K562 (cell line): Measurements from ENCODE around the gene AGXT. TPM values are rescaled to one million over a fixed set of nuclear protein-coding genes. Genes with fewer than 3 reads are reported as not detected.

Source experiments
- ATAC-seq: fragments of 200-7000 bp; cut with Tn5 transposase; 3 replicates; pipeline ENCODE4 v1.9.1; 2020; ENCODE audit warnings: moderate library complexity
- BruUV-seq: library from RNA; stranded (reverse); fragments of 400-500 nt; replicated peaks from 2 replicates; lab custom pipeline; 2021; lab: Mats Ljungman, UMichigan
- CTCF ChIA-PET: fragments of 300-600 bp; formaldehyde crosslinking; extraction: SDS; loops from one replicate; lab custom pipeline; 2021; ENCODE audit warnings: low intra/inter-chr PET ratio; lab: Yijun Ruan, JAX
- POLR2A ChIA-PET: fragments of 300-600, 350-650 bp; sonication (Branson Sonifier 250); formaldehyde crosslinking; extraction: SDS; loops from one replicate; lab custom pipeline; 2021; ENCODE audit warnings: antibody characterized with exemption, inconsistent platforms; lab: Yijun Ruan, JAX
- DNase-seq, 4 experiments: peaks; one replicate each; pipeline versions ENCODE4 v3.0.0 to v3.0.0-alpha.2; 2011 to 2018; ENCODE audit warnings: low spot score in 3 of 4, mixed read lengths in 3 of 4; ENCODE audit errors: extremely low read depth in 1 of 4
- FAIRE-seq: peaks from 2 replicates; lab custom pipeline; 2011; peaks lifted over from hg19 to GRCh38; lab: Jason Lieb, UNC
- H2AFZ ChIP-seq: 2 replicates; pipeline ENCODE4 v1.6.0; 2011; ENCODE audit warnings: low read depth, low read length, control low read depth, inconsistent platforms
- H3K27ac ChIP-seq: fragments of 200-600 bp; 3 replicates; pipeline ENCODE4 v1.8.0; 2011; ENCODE audit warnings: low read depth, mild to moderate bottlenecking, control low read depth, inconsistent platforms, low read length, moderate library complexity, mixed read lengths; ENCODE audit errors: extremely low read depth
- H3K27me3 ChIP-seq, 2 experiments: fragments of 300-600 bp in 1 of 2; 2 replicates in 1 of 2; 3 replicates in 1 of 2; pipeline versions ENCODE4 v1.6.0 to v1.8.0; 2011; ENCODE audit warnings: inconsistent platforms in 2 of 2, low read length in 2 of 2, mild to moderate bottlenecking in 1 of 2, mixed read lengths in 1 of 2, moderate library complexity in 1 of 2; ENCODE audit not compliant: control insufficient read depth in 2 of 2, insufficient read depth in 2 of 2
- H3K36me3 ChIP-seq: fragments of 300-600 bp; 3 replicates; pipeline ENCODE4 v1.8.0; 2011; ENCODE audit warnings: mild to moderate bottlenecking, low read length, inconsistent platforms; ENCODE audit not compliant: control insufficient read depth, insufficient read depth
- H3K4me1 ChIP-seq, 2 experiments: fragments of 200-600 bp in 1 of 2; replicated peaks in 1 of 2; 2 replicates in 1 of 2; 3 replicates in 1 of 2; pipeline versions ENCODE4 v1.5.1 to v1.8.0; 2011; ENCODE audit warnings: inconsistent platforms in 2 of 2, low read length in 2 of 2, mild to moderate bottlenecking in 1 of 2, mixed read lengths in 1 of 2, moderate library complexity in 1 of 2; ENCODE audit not compliant: control insufficient read depth in 2 of 2, insufficient read depth in 2 of 2
- H3K4me2 ChIP-seq: 2 replicates; pipeline ENCODE4 v1.6.1; 2011; ENCODE audit warnings: low read length, control low read depth, inconsistent platforms, mixed read lengths; ENCODE audit not compliant: insufficient read depth
- H3K4me3 ChIP-seq: fragments of 200-600 bp; sonication (generic), shearing (Covaris generic); 2 replicates; pipeline ENCODE4 v1.5.1; 2016; ENCODE audit warnings: control low read depth, inconsistent platforms
- H3K79me2 ChIP-seq: fragments of 200-600 bp; 3 replicates; pipeline ENCODE4 v1.8.0; 2011; ENCODE audit warnings: low read length, inconsistent platforms; ENCODE audit not compliant: control insufficient read depth, insufficient read depth
- H3K9ac ChIP-seq, 2 experiments: 2 replicates each; pipeline versions ENCODE4 v1.6.0 to v1.6.1; 2011; ENCODE audit warnings: low read depth in 2 of 2, low read length in 2 of 2, control low read depth in 1 of 2, inconsistent platforms in 1 of 2, mild to moderate bottlenecking in 1 of 2, mixed read lengths in 1 of 2; ENCODE audit not compliant: insufficient read depth in 1 of 2
- H3K9me1 ChIP-seq: one replicate; pipeline ENCODE4 v1.6.0; 2011; ENCODE audit warnings: inconsistent platforms, mild to moderate bottlenecking, low read length, moderate library complexity; ENCODE audit not compliant: control insufficient read depth, insufficient read depth
- H3K9me3 ChIP-seq: replicated peaks from 2 replicates; pipeline ENCODE4 v1.5.1; 2011; ENCODE audit warnings: low read depth, low read length, inconsistent platforms; ENCODE audit not compliant: control insufficient read depth, insufficient read depth
- H4K20me1 ChIP-seq: replicated peaks from 2 replicates; pipeline ENCODE4 v1.6.1; 2011; ENCODE audit warnings: low read length, inconsistent platforms, mixed read lengths; ENCODE audit not compliant: control insufficient read depth, insufficient read depth
- CC2D1A ChIP-seq: fragments of 450-650 bp; IDR thresholded peaks from 2 replicates; pipeline ENCODE4 v1.6.1; 2017; ENCODE audit warnings: mild to moderate bottlenecking
- CHCHD3 ChIP-seq: fragments of 250-450 bp; sonication (Bioruptor Pico); IDR thresholded peaks from 2 replicates; pipeline ENCODE4 v2.1.2; 2022; ENCODE audit warnings: mild to moderate bottlenecking
- E2F8 ChIP-seq: fragments of 450-650 bp; IDR thresholded peaks from 2 replicates; pipeline ENCODE4 v1.7.1; 2018; ENCODE audit warnings: mild to moderate bottlenecking, low read depth; ENCODE audit not compliant: partially characterized antibody
- EGR1 ChIP-seq: fragments of 450-650 bp; conservative IDR thresholded peaks from 2 replicates; pipeline ENCODE4 v1.6.1; 2017; ENCODE audit warnings: mild to moderate bottlenecking
- ILF3 ChIP-seq: fragments of 450-650 bp; IDR thresholded peaks from 2 replicates; pipeline ENCODE4 v1.6.1; 2018; ENCODE audit warnings: antibody characterized with exemption, mild to moderate bottlenecking, moderate library complexity, borderline replicate concordance
- JUND ChIP-seq, 2 experiments: IDR thresholded peaks; 2 replicates in 1 of 2; 3 replicates in 1 of 2; pipeline ENCODE4 v1.6.1; 2011; ENCODE audit warnings: borderline replicate concordance in 2 of 2, low read depth in 2 of 2, low read length in 2 of 2, improper control_type of control experiment in 1 of 2, missing biosample characterization in 1 of 2, missing genetic modification characterization in 1 of 2, missing genetic modification reagents in 1 of 2
- NCOR1 ChIP-seq: fragments of 450-650 bp; IDR thresholded peaks from 2 replicates; pipeline ENCODE4 v1.6.1; 2016; ENCODE audit warnings: mild to moderate bottlenecking, moderate library complexity
- PYGO2 ChIP-seq: fragments of 450-650 bp; IDR thresholded peaks from 2 replicates; pipeline ENCODE4 v1.6.1; 2016; ENCODE audit warnings: mild to moderate bottlenecking, missing genetic modification characterization, moderate library complexity, missing compliant biosample characterization
- RAD51 ChIP-seq: fragments of 450-650 bp; IDR thresholded peaks from 2 replicates; pipeline ENCODE4 v1.7.1; 2016; ENCODE audit warnings: low read depth, mild to moderate bottlenecking, borderline replicate concordance
- RBBP5 ChIP-seq: fragments of 200-600 bp; sonication (generic); IDR thresholded peaks from 2 replicates; pipeline ENCODE4 v1.6.1; 2012; ENCODE audit warnings: borderline replicate concordance, mild to moderate bottlenecking, low read length, control low read depth, inconsistent platforms; ENCODE audit not compliant: insufficient read depth, poor library complexity, severe bottlenecking
- SMARCA4 ChIP-seq: fragments of 450-650 bp; IDR thresholded peaks from 2 replicates; pipeline ENCODE4 v1.6.1; 2016
- STAG1 ChIP-seq: sonication (generic); formaldehyde crosslinking; IDR thresholded peaks from 2 replicates; pipeline ENCODE4 v1.5.0; 2020; ENCODE audit warnings: missing genetic modification reagents, borderline replicate concordance
- XRCC5 ChIP-seq: fragments of 200-400 bp; formaldehyde crosslinking; IDR thresholded peaks from 2 replicates; pipeline ENCODE4 v1.6.1; 2017; ENCODE audit warnings: low read depth, mild to moderate bottlenecking, low read length
- ZNF280B ChIP-seq: fragments of 250-450 bp; sonication (Bioruptor Pico); IDR thresholded peaks from 2 replicates; pipeline ENCODE4 v1.5.1; 2021; ENCODE audit warnings: mild to moderate bottlenecking
- ZNF347 ChIP-seq: fragments of 450-650 bp; formaldehyde crosslinking; IDR thresholded peaks from 2 replicates; pipeline ENCODE4 v1.4.0; 2020; ENCODE audit warnings: low read depth, mild to moderate bottlenecking, moderate library complexity
- ZNF445 ChIP-seq: fragments of 250-450 bp; sonication (Bioruptor Pico); IDR thresholded peaks from 2 replicates; pipeline ENCODE4 v1.4.0; 2020; ENCODE audit warnings: low read depth, mild to moderate bottlenecking, moderate library complexity
- ZNF79 ChIP-seq: fragments of 250-450 bp; sonication (Bioruptor Pico); IDR thresholded peaks from 2 replicates; pipeline ENCODE4 v1.4.0; 2020; ENCODE audit warnings: low read depth, mild to moderate bottlenecking, moderate library complexity
- WGBS: fragments of 100-300 bp; shearing (Covaris generic); methylation state at CpG from one replicate; pipeline ENCODE4 v1.1.6; 2016; ENCODE audit warnings: low coverage, mixed read lengths; ENCODE audit not compliant: insufficient coverage; ENCODE audit errors: missing lambda C conversion rate; 5-methylcytosine and 5-hydroxymethylcytosine counted together
- in situ Hi-C: fragments of 300-500 bp; cut with MboI; formaldehyde crosslinking; loops from 4 replicates; pipeline ENCODE4 v1.15.0; 2018; ENCODE audit warnings: inconsistent platforms, mixed read lengths
- intact Hi-C: fragments of 100-400 bp; cut with micrococcal nuclease; formaldehyde crosslinking; loops from 2 replicates; pipeline ENCODE4 v1.14.2; 2022
- polyA plus RNA-seq, 8 experiments: library from polyadenylated mRNA; depleted of rRNA in 4 of 8; stranded (reverse) in 5 of 8; unstranded in 3 of 8; fragments of >200 nt; fragmentation: Nextera tagmentation in 2 of 8; fragmentation: Illumina TruSeq in 1 of 8; extraction: Ambion mirVana in 2 of 8; extraction: Trizol in 1 of 8; gene quantifications; 2 replicates each; pipeline versions ENCODE4 v1.2.1 to v1.2.3, GENCODE V29; 2011 to 2014; ENCODE audit warnings: inconsistent platforms in 1 of 8, missing spikeins in 1 of 8
- total RNA-seq, 7 experiments: library from RNA; depleted of rRNA in 6 of 7; stranded (reverse); fragments of >200 nt in 6 of 7; fragmentation: Illumina TruSeq in 2 of 7; extraction: Trizol in 2 of 7; gene quantifications; 2 replicates each; pipeline versions ENCODE4 v1.2.1 to v1.2.3, GENCODE V29; 2011 to 2021; ENCODE audit warnings: low replicate concordance in 1 of 7

The AGXT gene
- total and polyA plus RNA-seq, 9 of the 15 experiments (the other 6 are each of a cell fraction or from before 2014, with no cell fraction given): 0.18 TPM; not detected in 8

DNA sequence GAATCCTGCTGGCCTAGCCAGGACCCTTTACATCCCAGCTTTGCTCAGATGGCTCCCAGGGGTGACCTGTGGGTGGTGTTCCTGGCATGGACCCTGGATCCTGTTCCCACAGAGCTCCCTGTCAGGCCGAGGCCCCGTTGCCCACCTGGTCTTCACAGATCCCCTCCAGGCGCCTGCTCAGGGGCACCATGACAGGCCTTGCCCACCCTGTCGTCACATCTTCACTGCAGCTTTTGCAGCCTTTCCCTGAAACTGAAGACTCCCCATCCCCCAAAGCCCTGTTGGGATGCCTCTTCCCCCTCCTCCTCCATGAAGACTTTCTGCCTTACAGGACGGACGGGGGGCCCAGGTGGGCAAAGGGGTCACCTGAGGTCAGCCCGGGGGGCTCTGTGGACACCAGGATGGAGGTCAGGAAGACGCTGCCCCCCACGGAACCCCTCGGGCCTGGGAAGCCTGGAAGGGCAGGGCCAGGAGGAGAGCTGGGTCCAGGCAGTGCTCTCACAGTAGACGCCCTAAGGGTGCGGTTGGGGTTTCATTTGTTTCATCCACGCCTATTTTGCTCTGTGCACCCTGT is 35.6 kb upstream of the AGXT start:
- Histone ChIP-seq H3K27ac (no peak overlapping the region), H3K9ac (no peak overlapping the region), H3K79me2 (no peaks in the 10 kb centered on the region), H2AFZ (no peak overlapping the region), H3K9me3 (no peaks in the 10 kb centered on the region), H3K4me2 (no peak overlapping the region), H3K9me1 (no peaks in the 10 kb centered on the region), H3K4me3 (no peak overlapping the region), H3K27me3 (peaks cover 3 to 23% of the 10 kb centered on the region in 2 experiments; a peak in 3 of 5 replicates), H3K4me1 (peaks cover 0 to 7% of the 10 kb centered on the region in 2 experiments; a peak in 2 of 5 replicates), H3K36me3 (no peaks in the 10 kb centered on the region), H4K20me1 (no peaks in the 10 kb centered on the region)
- WGBS: 0% methylated on average over 10 of the region's 13 CpGs
- CTCF ChIA-PET: no interaction called here
- in situ Hi-C loops: no loop called here
- FAIRE-seq (no peak), DNase-seq (no peak), ATAC-seq (no peak)
- no TSS peak for BruUV-seq
- no peak for TF ChIP-seq ZNF79 (CRISPR knock-in tag)
- TF ChIP-seq STAG1 (CRISPR knock-in tag): no peak
- TF ChIP-seq JUND (IDR thresholded peaks at IDR 0.05; ENCODE audit: borderline replicate concordance, low read depth, low read length): no peak
- no peak for TF ChIP-seq JUND (tag; IDR thresholded peaks at IDR 0.05; ENCODE audit: borderline replicate concordance, low read depth, low read length)
- no peak for TF ChIP-seq ILF3
- no peak for TF ChIP-seq EGR1
- TF ChIP-seq ZNF445 (CRISPR knock-in tag): no peak
- TF ChIP-seq SMARCA4: no peak
- TF ChIP-seq XRCC5: no peak
- no peak for TF ChIP-seq ZNF280B (CRISPR knock-in tag)
- TF ChIP-seq NCOR1: no peak
- TF ChIP-seq CC2D1A: no peak
- TF ChIP-seq RAD51: no peak
- TF ChIP-seq E2F8: no peak
- TF ChIP-seq ZNF347 (CRISPR knock-in tag): no peak
- no peak for TF ChIP-seq PYGO2 (tag)
- TF ChIP-seq RBBP5: no peak
- no peak for TF ChIP-seq CHCHD3 (CRISPR knock-in tag)
- POLR2A ChIA-PET: no interaction called here
- intact Hi-C loops: no loop called here
